MM.1S (cell line): ENCODE data around the gene TDO2.

ENCODE experiments used
- DNase-seq: peaks from one replicate; pipeline ENCODE4 v3.0.0-alpha.2; 2015
- H2AFZ ChIP-seq: fragments of 300-600 bp; sonication (generic); 2 replicates; pipeline ENCODE4 v1.6.0; 2016; ENCODE audit warnings: antibody characterized with exemption, low read length
- H3F3A ChIP-seq: fragments of 300-600 bp; sonication (generic); 2 replicates; pipeline ENCODE4 v1.6.1; 2016; ENCODE audit warnings: mild to moderate bottlenecking, antibody characterized with exemption, low read length, moderate library complexity, mixed read lengths; ENCODE audit not compliant: insufficient read depth
- H3K27ac ChIP-seq: fragments of 300-600 bp; sonication (generic); 2 replicates; pipeline ENCODE4 v1.5.1; 2016; ENCODE audit warnings: mild to moderate bottlenecking, low read length
- H3K27me3 ChIP-seq: fragments of 300-600 bp; sonication (generic); replicated peaks from 2 replicates; pipeline ENCODE4 v1.6.0; 2016; ENCODE audit warnings: low read length; ENCODE audit not compliant: insufficient read depth
- H3K36me3 ChIP-seq: fragments of 300-600 bp; sonication (generic); replicated peaks from 2 replicates; pipeline ENCODE4 v1.6.1; 2016; ENCODE audit warnings: mild to moderate bottlenecking, low read length, mixed read lengths; ENCODE audit not compliant: insufficient read depth
- H3K4me1 ChIP-seq: fragments of 300-600 bp; sonication (generic); 2 replicates; pipeline ENCODE4 v1.6.1; 2016; ENCODE audit warnings: low read length, mixed read lengths
- H3K4me2 ChIP-seq: fragments of 300-600 bp; sonication (generic); 2 replicates; pipeline ENCODE4 v1.6.0; 2016; ENCODE audit warnings: low read depth, low read length
- H3K4me3 ChIP-seq: fragments of 300-600 bp; sonication (generic); 2 replicates; pipeline ENCODE4 v1.5.1; 2016; ENCODE audit warnings: low read length, mixed read lengths
- H3K79me2 ChIP-seq: fragments of 300-600 bp; sonication (generic); 2 replicates; pipeline ENCODE4 v1.6.1; 2016; ENCODE audit warnings: mixed run types, low read length, mixed read lengths
- H3K9ac ChIP-seq: fragments of 300-600 bp; sonication (generic); 2 replicates; pipeline ENCODE4 v1.6.1; 2016; ENCODE audit warnings: low read length, mixed read lengths
- H3K9me2 ChIP-seq: fragments of 300-600 bp; sonication (generic); replicated peaks from 2 replicates; pipeline ENCODE4 v1.6.1; 2016; ENCODE audit warnings: mild to moderate bottlenecking, low read length, mixed read lengths; ENCODE audit not compliant: insufficient read depth
- H3K9me3 ChIP-seq: fragments of 300-600 bp; sonication (generic); replicated peaks from 2 replicates; pipeline ENCODE4 v1.6.1; 2016; ENCODE audit warnings: mild to moderate bottlenecking, low read length, mixed read lengths; ENCODE audit not compliant: insufficient read depth
- H4K20me1 ChIP-seq: fragments of 300-600 bp; sonication (generic); 2 replicates; pipeline ENCODE4 v1.6.1; 2016; ENCODE audit warnings: mild to moderate bottlenecking, low read length, moderate library complexity, mixed read lengths; ENCODE audit not compliant: insufficient read depth
- CTCF ChIP-seq: fragments of 300-600 bp; sonication (generic); IDR thresholded peaks from 2 replicates; pipeline ENCODE4 v1.5.1; 2016; ENCODE audit warnings: antibody characterized with exemption, low read length, mixed read lengths
- EZH2 ChIP-seq: fragments of 300-600 bp; sonication (generic); optimal IDR thresholded peaks from 2 replicates; pipeline ENCODE3; 2017; ENCODE audit warnings: low read depth, mild to moderate bottlenecking, antibody characterized with exemption, low read length, mixed read lengths
- EZH2phosphoT487 ChIP-seq: fragments of 300-600 bp; sonication (generic); IDR thresholded peaks from 2 replicates; pipeline ENCODE4 v1.6.1; 2018; ENCODE audit warnings: antibody characterized with exemption, low read length

TDO2 gene

DNA sequence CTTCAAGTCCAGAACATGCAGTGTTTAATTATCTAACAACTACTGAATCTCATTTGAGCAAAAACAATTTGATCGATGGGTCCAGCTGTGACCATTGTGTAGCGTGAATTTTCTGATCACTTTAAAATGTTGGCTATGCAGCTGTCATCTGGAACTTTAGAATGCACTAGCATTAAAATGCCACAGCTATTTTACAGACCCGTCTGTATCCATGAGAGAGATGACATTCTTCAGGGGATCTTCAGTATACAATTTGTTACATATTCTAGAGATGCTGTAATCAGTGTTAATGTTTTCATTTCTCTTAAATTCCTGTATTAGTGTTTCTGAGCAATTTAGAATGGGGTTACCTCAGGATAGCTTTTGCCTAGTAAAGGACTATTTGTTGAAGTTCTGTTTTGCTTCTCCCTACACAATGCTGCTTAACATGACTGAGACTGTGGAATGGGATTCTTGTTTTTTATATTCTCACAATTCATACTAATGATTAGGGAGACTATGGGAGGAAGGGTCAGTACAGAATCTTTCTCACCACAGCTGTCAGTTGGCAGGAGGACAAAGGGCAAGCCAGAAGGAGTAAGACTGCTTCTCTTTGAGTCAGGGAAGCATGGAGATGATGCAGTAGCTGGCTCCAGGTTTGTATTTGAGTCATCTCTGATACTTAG lies 63.4 kb downstream of the TDO2 start:
- no peaks in the 10 kb centered on the region for H3F3A ChIP-seq
- no peaks in the 10 kb centered on the region for H3K9me2 ChIP-seq
- H3K79me2 ChIP-seq: no peaks in the 10 kb centered on the region
- no peak overlapping the region for H3K9ac ChIP-seq
- H3K27me3 ChIP-seq: no peaks in the 10 kb centered on the region
- no peak overlapping the region for H3K27ac ChIP-seq
- no peaks in the 10 kb centered on the region for H3K9me3 ChIP-seq
- no peak for DNase-seq
- no peak overlapping the region for H3K4me2 ChIP-seq
- H3K36me3 ChIP-seq: no peaks in the 10 kb centered on the region
- no peak overlapping the region for H2AFZ ChIP-seq
- TF ChIP-seq EZH2phosphoT487 (no peak), CTCF (no peak), EZH2 (no peak)
- no peak overlapping the region for H3K4me3 ChIP-seq
- H4K20me1 ChIP-seq: no peaks in the 10 kb centered on the region
- H3K4me1 ChIP-seq: no peaks in the 10 kb centered on the region
